GM18511 (cell line): Measurements from ENCODE around the gene IFT122.

Experiments
- ATAC-seq: cut with Tn5 transposase; IDR thresholded peaks from one replicate; pipeline ENCODE4 v1.9.1; 2021; ENCODE audit warnings: mild to moderate bottlenecking, moderate library complexity; ENCODE audit not compliant: unreplicated experiment

IFT122 gene

DNA sequence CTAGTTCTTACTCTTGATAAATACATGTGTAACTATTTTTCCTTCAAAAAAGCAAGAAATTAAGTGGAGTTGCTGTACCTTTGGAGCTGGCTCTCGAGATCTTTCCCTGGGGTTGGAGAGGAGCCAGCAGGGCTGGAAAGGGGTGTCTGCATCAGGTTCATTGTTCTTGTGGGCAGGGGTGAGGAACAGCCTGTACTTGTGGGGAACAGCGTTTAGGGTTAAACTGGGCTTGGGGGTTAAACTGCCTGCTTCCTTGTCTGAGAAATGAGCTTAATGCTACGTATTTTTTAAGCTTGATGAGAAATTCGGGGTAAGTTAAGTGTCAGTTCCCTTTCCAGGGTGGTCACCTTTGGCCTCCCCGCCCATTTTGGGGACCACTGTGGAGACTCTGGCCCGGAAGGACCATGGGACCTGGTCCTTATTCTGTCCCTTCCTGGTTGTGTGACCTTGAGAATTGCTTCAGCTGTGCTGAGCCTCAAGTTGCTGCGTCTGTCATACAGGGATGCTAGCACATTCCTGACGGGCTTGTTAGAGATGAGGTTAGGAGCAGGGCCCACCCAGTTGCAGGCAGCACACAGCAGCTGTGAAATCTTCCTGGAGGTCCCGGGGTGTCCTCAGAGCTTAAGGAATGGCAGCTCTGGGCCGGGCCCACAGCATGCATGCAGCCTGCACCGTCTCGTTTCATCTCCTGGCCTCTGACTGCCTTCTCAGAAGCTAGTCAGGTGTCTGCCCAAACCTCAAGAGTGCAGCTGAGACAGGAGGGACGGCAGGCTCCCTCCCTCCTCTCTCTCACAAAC lies 114.5 kb downstream of the IFT122 start:
- ATAC-seq: no peak

DNA sequence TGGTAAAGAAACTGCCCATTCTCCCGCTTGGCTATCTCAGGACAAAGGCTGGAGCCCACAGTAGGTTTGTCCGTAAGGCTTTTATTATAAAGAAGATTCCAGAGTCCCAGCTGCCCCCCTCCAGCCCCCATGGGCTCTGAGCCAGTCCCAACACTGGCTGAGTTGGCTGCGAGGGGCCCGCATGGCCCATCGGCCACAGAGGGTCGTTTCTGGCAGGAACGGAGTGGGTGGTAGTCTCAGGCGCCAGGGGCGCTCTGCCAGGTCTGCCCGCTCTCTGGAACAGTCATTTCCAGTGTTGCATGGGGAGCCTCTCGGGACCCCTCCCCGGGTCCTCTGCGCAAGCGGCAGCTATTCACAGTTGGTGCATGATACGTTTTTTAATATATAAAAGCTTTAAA lies 115.1 kb downstream of the IFT122 start:
- no peak for ATAC-seq

GRCh38 chr3:129555616-129556357 lies 115.8 kb downstream of the IFT122 start:
- ATAC-seq: no peak

GRCh38 chr3:129556358-129556695 lies 116.3 kb downstream of the IFT122 start:
- ATAC-seq: no peak

GRCh38 chr3:129556890-129557547 lies 117.0 kb downstream of the IFT122 start:
- ATAC-seq: no peak

DNA sequence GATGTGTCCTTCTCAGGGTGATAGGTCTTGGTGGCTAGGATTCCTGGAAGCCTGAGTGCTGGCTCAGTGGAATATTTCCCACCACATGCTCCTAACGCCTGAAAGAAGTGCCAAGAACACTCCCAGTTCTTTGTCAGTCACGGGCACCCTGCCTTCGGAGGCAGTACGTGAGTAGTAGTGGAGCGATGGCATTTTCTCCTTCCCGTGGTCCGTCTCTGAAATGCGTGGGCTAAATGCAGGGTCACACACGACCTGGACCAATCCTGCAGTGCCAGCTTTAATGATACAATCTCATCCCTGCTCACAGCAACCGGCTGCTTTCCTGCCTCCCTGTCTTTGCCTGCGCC lies 117.5 kb downstream of the IFT122 start:
- ATAC-seq: no peak

DNA sequence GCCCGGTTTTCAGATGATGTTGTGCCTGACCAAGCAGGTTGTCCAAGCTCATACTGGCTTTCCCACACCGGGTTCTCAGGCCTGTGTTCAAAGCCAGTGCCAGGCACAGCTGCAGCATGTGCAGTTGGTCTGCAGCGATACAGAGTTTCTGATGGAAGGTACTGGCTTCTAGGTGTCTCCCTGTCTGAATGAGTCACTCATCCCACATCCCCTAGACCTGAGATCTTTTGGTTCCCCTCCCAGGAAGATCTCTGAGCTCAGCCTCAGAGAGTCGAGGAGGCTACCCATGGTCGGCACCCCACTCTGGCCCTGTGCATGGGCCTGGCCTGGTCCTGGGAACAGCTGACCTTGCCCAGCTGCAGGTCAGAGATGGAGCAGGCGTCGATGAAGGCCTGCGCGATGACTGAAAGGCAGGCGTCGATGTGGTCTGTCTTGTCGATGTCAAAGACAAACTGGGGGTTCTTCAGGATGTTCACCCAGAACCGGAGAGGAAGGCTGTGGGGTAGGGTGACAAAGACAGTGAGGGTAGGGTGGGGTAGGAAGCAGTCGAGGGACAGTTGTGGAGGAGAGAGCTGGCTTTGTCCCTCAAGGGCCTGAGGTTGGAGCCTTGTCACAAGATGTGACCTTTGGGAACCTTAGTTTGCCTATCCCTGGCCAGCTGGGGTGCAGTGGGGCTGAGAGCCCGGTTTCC lies 118.2 kb downstream of the IFT122 start:
- peak; percentile 20 for ATAC-seq

DNA sequence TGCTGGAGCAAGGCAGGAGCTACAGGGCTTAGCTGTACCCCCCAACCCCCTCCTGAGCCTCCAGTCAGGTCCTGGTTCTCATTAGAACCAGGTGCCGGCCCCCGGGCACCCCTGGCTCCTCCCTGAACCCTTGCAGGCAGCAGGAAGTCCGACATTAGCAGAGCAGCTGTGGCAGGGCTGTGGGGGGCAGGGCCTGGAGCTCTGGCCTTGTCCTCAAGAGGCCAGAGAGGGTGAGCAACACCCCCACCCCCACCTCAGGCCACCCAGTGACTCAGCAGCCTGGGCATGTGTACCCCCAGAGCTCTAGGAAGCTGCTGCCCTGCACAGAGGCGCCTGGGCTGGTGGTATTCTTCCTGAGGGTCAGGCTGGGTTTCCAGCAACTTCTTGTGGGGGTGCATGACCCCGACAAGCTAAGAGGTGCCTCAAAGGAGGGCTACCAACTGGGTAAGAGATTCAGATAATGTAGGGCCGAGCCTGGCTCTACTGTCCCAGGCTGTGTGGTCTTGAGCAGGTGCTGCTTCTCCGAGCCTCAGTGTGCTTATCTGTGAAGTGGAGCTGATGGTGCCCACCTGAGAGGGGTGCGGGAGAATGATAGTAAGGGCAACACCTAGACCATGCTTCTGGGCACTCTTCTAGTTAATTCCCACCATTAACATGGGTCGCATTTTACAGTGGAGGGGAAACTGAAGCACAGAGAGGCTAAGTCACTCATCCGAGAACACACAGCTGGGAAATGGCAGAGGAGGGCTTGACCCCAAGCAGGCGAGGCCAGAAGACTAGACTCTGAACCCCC lies 118.9 kb downstream of the IFT122 start:
- peak; percentile 54 for ATAC-seq

DNA sequence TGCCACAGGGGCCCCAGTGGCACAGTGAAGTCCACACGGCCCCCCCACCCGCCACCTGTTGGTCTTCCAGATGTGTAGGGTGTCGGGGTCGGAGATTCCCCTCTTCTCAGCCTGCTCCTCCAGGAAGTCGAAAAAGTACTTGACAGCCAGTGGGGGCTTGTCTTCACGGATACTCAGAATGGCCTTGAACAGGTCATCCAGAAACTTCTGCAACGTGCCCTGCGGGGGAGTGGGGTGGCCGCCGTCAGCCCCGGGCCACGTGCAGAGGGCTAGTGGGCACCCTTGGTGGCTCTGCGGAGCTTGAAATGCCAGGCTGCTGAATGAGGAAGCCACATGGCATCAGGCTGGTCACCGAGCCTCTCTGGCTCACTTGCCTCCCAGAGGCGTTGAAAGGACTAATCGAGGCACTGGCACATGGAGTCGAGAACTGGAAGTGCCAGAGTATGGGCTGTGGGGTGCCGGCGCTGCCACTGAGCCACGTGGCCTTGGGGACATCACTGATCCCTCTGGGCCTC lies 119.6 kb downstream of the IFT122 start:
- ATAC-seq: no peak

DNA sequence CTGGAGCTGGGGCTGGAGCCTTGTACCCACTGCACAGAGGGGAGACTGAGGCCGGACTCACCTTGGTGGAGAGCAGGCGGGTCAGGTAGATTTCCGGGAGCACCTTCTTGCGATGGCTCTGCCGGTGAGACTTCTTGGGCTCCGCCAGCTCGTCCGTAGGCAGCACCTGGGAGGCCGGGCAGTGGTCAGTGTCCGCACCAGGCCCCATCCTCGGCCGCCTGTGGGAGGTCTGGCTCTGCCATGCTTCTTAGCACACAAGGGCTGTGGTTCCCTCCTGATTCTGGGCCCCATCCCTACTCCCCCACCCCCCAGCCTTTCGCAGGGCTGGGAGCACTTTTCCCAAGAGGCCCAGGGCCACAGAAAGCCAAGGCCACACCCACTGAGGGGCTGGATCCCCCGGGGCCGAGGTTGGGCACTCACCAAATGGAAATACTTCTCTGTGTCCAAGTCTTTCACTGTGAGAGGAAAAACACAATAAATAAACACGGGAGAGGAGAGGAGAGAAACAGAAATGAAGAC lies 120.3 kb downstream of the IFT122 start:
- no peak for ATAC-seq

DNA sequence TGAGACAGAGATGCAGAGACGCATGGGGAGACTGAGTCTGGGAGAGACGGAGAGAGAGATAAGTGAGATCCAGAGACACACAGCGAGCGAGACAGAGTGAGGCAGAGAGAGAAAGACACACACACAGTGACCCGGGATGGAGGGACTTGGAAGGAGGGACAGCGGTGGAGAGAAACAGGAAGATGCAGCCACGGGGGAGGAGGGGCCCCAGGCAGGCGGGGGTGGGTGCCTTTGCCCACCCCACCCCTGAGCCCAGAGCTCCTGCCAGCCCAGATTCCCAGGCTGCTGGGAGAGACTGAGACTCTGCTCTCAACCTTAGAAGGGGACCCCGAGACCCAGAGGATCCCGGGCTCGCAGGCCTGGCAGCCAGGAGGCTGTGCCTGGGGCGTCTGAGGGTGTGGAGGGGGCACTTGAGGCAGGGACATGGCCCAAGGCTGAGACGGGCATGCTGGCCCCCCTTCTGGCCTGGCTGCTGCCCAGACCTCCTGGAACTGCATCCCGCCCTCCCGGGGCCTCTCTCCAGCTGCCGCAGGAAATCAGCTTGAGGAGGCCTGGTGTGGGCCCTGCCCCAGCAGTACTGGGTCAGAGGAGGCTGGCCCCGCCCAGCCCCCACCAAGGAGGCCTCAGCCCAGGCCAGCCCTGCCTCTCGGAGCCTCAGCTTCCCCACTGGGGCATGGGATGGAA lies 121.0 kb downstream of the IFT122 start:
- ATAC-seq: no peak

- ATAC-seq: no peak
These were observed 121.7 kb downstream of the IFT122 start for GRCh38 chr3:129561619-129562248.

DNA sequence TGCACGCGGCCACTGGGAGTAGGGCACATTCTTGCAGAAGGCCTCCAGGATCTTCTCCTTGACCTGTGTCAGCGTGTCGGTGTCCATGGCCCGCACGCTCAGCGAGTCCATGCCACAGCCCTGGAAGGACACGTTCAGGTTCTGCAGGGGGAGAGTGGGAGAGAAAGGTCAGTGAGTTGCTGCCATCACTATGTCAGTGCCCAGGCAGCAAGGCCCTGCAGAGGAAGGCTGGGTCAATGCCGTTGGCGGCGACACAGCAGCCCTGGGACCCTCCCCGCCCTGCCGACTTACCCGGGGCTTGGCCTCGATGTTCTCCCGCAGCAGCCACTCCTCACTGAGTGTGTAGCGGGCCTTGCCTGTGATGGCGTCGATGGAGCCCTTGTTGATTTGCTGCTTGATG lies 122.8 kb downstream of the IFT122 start:
- no peak for ATAC-seq

DNA sequence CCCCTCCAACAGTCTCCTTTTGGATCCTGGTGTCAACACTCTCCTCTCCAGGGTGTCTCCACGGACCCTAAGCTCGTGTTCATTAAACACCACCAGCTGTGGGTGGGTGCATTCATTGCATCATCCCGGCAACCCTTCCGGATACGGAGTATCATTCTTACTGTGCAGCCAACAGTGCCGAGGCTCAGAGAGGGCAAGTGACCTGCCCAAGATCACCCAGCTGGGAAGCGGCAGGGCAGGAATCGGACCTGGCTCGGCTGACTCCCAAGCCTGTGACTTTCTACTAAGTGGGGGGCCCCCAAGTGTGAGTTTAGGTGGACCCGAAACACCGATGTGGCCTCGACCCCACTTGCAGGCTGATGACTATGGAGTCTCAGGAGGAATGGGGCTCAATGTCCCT lies 123.3 kb downstream of the IFT122 start:
- ATAC-seq: no peak

DNA sequence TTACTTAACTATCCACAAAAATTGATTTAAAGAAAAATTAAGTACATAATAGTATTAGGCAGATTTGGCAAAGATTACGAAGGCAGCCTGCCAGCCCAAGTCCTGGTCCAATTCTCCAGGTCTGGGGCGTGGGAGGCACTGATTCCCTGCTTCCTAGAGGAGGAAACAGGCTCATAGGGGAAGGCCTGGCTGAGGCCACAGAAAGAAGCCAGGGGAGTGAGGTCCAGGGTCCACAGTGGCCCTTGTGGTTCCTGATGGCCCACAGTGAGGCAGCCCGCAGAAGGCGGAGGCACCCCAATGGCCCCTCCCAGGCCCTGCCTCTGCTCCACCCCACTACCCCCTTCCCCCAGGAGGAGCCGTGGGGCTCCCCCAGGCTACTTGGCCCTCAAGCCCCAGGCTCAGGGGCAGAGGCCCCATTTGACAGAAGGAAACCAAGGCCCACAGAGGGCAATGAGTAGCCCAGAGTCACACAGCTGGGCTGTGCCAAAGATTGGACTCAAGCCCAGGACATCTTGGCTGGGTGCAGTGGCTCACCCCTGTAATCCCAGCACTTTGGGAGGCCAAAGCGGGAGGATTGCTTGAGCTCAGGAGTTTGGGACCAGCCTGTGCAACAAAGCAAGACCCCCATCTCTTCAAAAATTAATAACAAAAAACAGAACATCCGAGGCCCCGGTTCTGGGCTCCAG lies 124.0 kb downstream of the IFT122 start:
- no peak for ATAC-seq

GRCh38 chr3:129564981-129565644 lies 125.1 kb downstream of the IFT122 start:
- ATAC-seq: no peak

DNA sequence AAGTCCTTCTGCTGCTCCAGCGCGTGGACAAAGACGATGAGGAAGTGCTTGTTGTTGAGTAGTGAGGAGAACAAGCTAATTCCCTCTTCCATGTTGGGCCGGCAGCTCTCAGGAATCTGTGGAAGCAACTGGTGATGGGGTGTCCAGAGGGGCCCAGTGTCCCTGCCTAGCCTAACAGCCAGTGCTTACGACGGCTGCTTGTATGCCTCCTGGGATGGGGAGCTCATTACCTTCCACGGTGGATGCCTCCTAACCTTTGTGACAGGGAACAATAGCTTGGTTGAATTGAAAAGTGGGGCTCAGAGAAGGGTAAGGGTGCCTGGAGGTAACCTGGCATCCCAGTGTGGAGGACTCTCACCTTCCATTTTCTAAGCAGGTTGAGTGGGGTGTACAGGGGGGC lies 125.9 kb downstream of the IFT122 start:
- ATAC-seq: no peak

GRCh38 chr3:129567176-129567705 lies 127.2 kb downstream of the IFT122 start:
- ATAC-seq: no peak
